ENCODE data around the gene FYB2. TPM values are rescaled to one million over a fixed set of nuclear protein-coding genes. Genes with fewer than 3 reads are reported as not detected.

The FYB2 gene
- total and polyA plus RNA-seq, 4 donors: 1.5 TPM; not detected in 3

DNA sequence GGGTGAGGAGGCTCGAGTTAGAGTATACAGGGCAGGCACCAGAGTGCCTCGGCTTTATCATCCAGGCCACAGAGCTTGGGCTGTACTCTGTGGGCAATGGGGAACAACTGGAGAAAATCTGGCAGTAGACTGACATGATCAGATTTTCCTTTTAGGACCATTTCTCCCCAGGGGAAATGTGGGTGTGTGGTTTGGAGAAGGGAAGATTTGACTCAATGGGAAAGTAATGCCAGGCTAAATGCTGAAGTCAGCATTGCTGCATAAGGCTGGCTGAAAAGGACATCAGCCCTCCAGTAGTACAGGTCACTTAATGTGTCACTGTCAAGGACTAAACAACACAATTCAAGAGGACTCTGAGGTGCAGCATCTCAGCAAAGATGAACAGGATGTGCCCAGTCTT, 5.0 kb downstream of the FYB2 start:
- Histone ChIP-seq H3K36me3 (ENCODE audit: control insufficient read depth in 1 of 2, insufficient read depth in 2 of 2, low read length in 1 of 2) (no peaks in the 10 kb centered on the region), H3K9me3 (ENCODE audit: control insufficient read depth, low read length) (peaks cover 5% of the 10 kb centered on the region), H3K27me3 (ENCODE audit: control insufficient read depth in 1 of 2, insufficient read depth in 2 of 2, low read length in 1 of 2) (no peaks in the 10 kb centered on the region), H3K4me3 (ENCODE audit: low read length in 2 of 2) (no peak overlapping the region), H3K27ac (ENCODE audit: low read depth in 1 of 2, low read length in 2 of 2) (no peak overlapping the region), H3K4me1 (ENCODE audit: control insufficient read depth in 1 of 2, insufficient read depth in 2 of 2, low read length in 2 of 2) (no peaks in the 10 kb centered on the region)
- DNase-seq: no peak
- WGBS, 2 donors: 79 to 82% methylated on average over 2 of the region's 2 CpGs
- ATAC-seq (ENCODE audit: low FRiP score): no peak
- intact Hi-C loops (cut with DNase I): no loop called here

DNA sequence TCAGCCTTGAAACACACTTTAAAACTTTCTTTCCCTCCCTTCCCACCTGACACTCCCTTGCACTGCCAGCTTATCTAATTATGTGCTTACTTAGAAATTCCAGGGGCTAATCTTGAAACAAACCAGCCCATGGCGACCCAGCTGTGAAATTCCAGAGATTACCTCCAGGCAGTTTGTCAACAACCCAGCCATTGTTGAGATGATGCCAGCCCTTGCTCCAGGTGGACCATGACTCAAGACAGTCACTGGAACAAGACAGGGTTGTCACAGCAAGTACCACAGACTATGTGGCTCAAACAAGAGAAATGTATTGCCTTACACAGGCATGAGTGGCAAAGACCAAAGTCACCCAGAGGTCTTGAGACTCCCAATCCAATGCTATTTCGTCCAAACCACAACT, 7.9 kb downstream of the FYB2 start:
- DNase-seq (no peak), ATAC-seq (ENCODE audit: low FRiP score) (no peak)
- peaks cover 5% of the 10 kb centered on the region for H3K9me3 ChIP-seq (ENCODE audit: control insufficient read depth, low read length)
- H3K27me3 ChIP-seq (ENCODE audit: control insufficient read depth in 1 of 2, insufficient read depth in 2 of 2, low read length in 1 of 2): no peaks in the 10 kb centered on the region
- H3K4me3 ChIP-seq (ENCODE audit: low read length in 2 of 2): no peak overlapping the region
- H3K4me1 ChIP-seq (ENCODE audit: control insufficient read depth in 1 of 2, insufficient read depth in 2 of 2, low read length in 2 of 2): no peaks in the 10 kb centered on the region
- 33 to 39% methylated on average over 2 of the region's 2 CpGs for WGBS, 2 donors
- intact Hi-C loops (cut with DNase I): no loop called here
- H3K27ac ChIP-seq (ENCODE audit: low read depth in 1 of 2, low read length in 2 of 2): no peak overlapping the region
- no peaks in the 10 kb centered on the region for H3K36me3 ChIP-seq (ENCODE audit: control insufficient read depth in 1 of 2, insufficient read depth in 2 of 2, low read length in 1 of 2)

DNA sequence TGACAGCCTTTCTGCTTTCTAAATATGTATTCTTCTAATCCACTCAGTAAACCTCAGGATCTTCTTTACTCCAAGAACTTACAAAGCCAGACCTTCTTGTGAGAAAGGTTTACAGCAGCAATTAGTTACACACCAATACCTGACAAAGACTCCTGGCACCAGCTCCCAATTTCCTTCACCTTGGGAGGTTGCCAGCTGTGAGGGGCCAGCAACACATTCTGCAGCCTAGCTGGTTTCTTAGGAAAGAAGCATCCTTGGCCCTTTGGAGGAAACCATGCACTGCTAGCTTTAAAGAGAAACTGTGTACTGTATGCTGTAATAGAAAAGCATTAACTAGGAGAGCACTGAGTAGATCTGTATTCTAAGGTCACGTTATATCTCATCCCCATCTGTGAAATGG, 10.8 kb downstream of the FYB2 start:
- H3K4me1 ChIP-seq (ENCODE audit: control insufficient read depth in 1 of 2, insufficient read depth in 2 of 2, low read length in 2 of 2): no peaks in the 10 kb centered on the region
- WGBS, 2 donors: 83 to 91% methylated on average over 1 of the region's 1 CpG
- H3K36me3 ChIP-seq (ENCODE audit: control insufficient read depth in 1 of 2, insufficient read depth in 2 of 2, low read length in 1 of 2): no peaks in the 10 kb centered on the region
- intact Hi-C loops (cut with DNase I): no loop called here
- no peak overlapping the region for H3K4me3 ChIP-seq (ENCODE audit: low read length in 2 of 2)
- H3K27me3 ChIP-seq (ENCODE audit: control insufficient read depth in 1 of 2, insufficient read depth in 2 of 2, low read length in 1 of 2): peaks cover 0 to 3% of the 10 kb centered on the region in 2 donors
- no peak for ATAC-seq (ENCODE audit: low FRiP score)
- no peak overlapping the region for H3K27ac ChIP-seq (ENCODE audit: low read depth in 1 of 2, low read length in 2 of 2)
- no peak for DNase-seq
- no peaks in the 10 kb centered on the region for H3K9me3 ChIP-seq (ENCODE audit: control insufficient read depth, low read length)

DNA sequence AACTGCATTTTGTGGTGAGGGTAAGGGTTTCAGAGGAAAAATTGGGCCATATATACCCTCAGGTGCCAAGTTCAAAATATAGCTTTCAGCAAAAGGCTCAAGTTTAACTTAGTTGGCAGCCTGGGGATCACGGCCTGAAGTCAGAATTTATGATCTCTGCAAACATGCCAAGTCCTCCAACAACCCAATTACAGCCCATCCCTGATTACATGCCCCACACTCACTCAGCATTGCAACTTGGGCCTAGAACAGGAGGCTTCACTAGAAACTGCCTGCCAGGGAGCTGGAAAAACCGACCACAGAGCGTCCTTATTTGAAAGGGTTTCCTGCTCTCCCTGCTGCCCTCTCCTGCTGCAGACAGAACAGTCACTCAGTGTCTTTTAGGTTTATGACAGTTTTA, 12.4 kb downstream of the FYB2 start:
- Histone ChIP-seq H3K9me3 (ENCODE audit: control insufficient read depth, low read length) (no peaks in the 10 kb centered on the region), H3K36me3 (ENCODE audit: control insufficient read depth in 1 of 2, insufficient read depth in 2 of 2, low read length in 1 of 2) (no peaks in the 10 kb centered on the region), H3K4me1 (ENCODE audit: control insufficient read depth in 1 of 2, insufficient read depth in 2 of 2, low read length in 2 of 2) (no peaks in the 10 kb centered on the region), H3K27me3 (ENCODE audit: control insufficient read depth in 1 of 2, insufficient read depth in 2 of 2, low read length in 1 of 2) (peaks cover 0 to 3% of the 10 kb centered on the region in 2 donors), H3K4me3 (ENCODE audit: low read length in 2 of 2) (no peak overlapping the region), H3K27ac (ENCODE audit: low read depth in 1 of 2, low read length in 2 of 2) (no peak overlapping the region)
- no peak for ATAC-seq (ENCODE audit: low FRiP score)
- 50 to 54% methylated on average over 3 of the region's 3 CpGs for WGBS, 2 donors
- intact Hi-C loops (cut with DNase I): no loop called here
- no peak for DNase-seq

DNA sequence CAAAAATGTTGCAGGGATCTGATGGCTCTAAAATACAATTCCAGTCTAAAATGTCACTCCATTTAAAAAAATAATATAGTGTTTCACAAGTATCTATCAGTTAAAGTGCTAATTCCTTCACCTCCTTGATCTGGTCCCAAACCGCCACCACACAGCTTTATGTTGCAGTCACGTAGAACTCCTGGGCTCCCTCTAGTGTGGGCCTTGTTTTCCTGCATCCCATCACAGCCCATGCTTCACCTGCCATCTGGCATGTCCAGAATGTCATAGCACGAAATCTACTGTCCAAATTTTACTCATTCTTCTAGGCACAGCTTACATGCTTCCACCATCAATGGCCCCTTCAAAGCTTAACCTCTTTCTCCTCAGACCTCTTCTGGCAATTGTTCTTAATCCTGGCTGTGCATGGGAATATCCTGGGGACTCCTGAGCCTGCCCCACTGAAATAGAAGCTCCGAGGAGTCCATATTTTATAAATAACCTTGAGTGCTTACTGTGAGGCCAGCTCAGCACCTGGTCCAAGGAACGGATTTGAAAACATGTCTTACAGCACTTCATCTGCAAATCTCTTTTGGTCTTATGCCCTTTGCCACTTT, 15.5 kb downstream of the FYB2 start:
- WGBS, 2 donors: 46 to 65% methylated on average over 5 of the region's 5 CpGs

DNA sequence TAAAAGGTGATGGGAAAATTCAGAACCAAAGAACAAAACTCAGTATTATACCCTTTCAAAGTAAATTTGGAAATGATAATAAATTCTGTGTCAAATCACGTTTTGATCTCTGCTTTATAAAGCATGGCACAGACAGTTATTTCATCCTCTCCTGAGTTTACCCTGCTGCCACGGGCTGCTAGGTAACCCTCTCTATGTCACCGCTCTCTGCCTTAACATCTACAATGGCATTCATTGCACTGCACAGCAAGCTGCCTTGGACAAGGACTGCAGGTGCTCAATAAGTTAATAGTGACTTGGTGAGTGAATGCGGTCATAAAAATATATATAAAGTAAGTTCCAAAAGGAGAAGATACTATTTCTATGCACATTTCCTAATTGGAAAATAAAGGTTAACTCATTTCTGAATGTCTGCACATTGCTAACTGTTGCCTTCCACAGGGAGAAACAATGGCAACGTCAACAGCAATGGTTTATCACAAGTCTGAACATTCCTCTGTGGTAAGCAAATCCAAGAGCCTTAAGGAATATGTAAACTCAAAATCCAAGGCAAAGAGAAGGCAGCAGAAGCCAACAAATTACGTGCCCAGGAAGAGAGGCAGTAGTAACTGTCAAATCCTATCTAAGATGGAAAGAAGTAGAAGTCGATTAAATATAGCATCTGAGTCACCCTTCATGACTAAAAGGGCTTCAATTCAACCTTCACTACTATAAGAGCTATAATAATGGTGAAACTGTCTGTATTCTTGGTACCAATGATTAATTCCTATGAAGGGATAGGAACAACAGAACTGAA, 19.4 kb downstream of the FYB2 start:
- no peaks in the 10 kb centered on the region for H3K36me3 ChIP-seq (ENCODE audit: control insufficient read depth in 1 of 2, insufficient read depth in 2 of 2, low read length in 1 of 2)
- no peaks in the 10 kb centered on the region for H3K9me3 ChIP-seq (ENCODE audit: control insufficient read depth, low read length)
- H3K27ac ChIP-seq (ENCODE audit: low read depth in 1 of 2, low read length in 2 of 2): no peak overlapping the region
- DNase-seq (no peak), ATAC-seq (ENCODE audit: low FRiP score) (no peak)
- intact Hi-C loops (cut with DNase I): no loop called here
- H3K4me3 ChIP-seq (ENCODE audit: low read length in 2 of 2): no peak overlapping the region
- 49 to 55% methylated on average over 7 of the region's 7 CpGs for WGBS, 2 donors
- H3K4me1 ChIP-seq (ENCODE audit: control insufficient read depth in 1 of 2, insufficient read depth in 2 of 2, low read length in 2 of 2): no peaks in the 10 kb centered on the region
- peaks cover 0 to under 1% of the 10 kb centered on the region in 2 donors for H3K27me3 ChIP-seq (ENCODE audit: control insufficient read depth in 1 of 2, insufficient read depth in 2 of 2, low read length in 1 of 2)

More for the DNA sequence above, 15.5 kb downstream of the FYB2 start:
- H3K27ac ChIP-seq (ENCODE audit: low read depth in 1 of 2, low read length in 2 of 2): no peak overlapping the region
- no peaks in the 10 kb centered on the region for H3K9me3 ChIP-seq (ENCODE audit: control insufficient read depth, low read length)
- peaks cover 0 to 3% of the 10 kb centered on the region in 2 donors for H3K27me3 ChIP-seq (ENCODE audit: control insufficient read depth in 1 of 2, insufficient read depth in 2 of 2, low read length in 1 of 2)
- no peak for DNase-seq
- intact Hi-C loops (cut with DNase I): no loop called here
- no peak for ATAC-seq (ENCODE audit: low FRiP score)
- H3K36me3 ChIP-seq (ENCODE audit: control insufficient read depth in 1 of 2, insufficient read depth in 2 of 2, low read length in 1 of 2): no peaks in the 10 kb centered on the region
- H3K4me1 ChIP-seq (ENCODE audit: control insufficient read depth in 1 of 2, insufficient read depth in 2 of 2, low read length in 2 of 2): no peaks in the 10 kb centered on the region
- H3K4me3 ChIP-seq (ENCODE audit: low read length in 2 of 2): no peak overlapping the region

DNA sequence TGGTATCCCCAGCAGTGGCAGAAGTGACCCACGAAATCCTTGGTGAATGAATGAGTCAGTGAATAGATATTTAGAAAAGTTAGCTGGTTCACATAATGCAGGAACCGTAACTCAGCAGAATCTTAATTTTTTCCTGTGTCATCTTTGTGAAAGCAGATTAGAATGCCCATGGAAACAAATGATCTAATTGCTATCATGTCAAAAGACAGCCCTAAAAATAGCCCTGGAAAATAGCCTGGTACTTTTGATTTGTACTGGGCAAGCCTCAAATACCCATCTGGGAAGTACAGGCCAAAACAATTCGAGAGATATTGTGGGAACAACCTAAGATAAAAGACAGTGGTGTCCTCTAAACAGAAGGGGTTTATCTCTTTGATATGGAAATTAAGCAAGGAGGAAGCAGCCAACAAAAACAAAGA, 21.1 kb downstream of the FYB2 start:
- Histone ChIP-seq H3K36me3 (ENCODE audit: control insufficient read depth in 1 of 2, insufficient read depth in 2 of 2, low read length in 1 of 2) (no peaks in the 10 kb centered on the region), H3K9me3 (ENCODE audit: control insufficient read depth, low read length) (no peaks in the 10 kb centered on the region), H3K4me1 (ENCODE audit: control insufficient read depth in 1 of 2, insufficient read depth in 2 of 2, low read length in 2 of 2) (no peaks in the 10 kb centered on the region), H3K4me3 (ENCODE audit: low read length in 2 of 2) (no peak overlapping the region), H3K27me3 (ENCODE audit: control insufficient read depth in 1 of 2, insufficient read depth in 2 of 2, low read length in 1 of 2) (no peaks in the 10 kb centered on the region), H3K27ac (ENCODE audit: low read depth in 1 of 2, low read length in 2 of 2) (no peak overlapping the region)
- intact Hi-C loops (cut with DNase I): no loop called here
- ATAC-seq (ENCODE audit: low FRiP score) (no peak), DNase-seq (no peak)
- WGBS, 2 donors: 12 to 18% methylated on average over 3 of the region's 3 CpGs

DNA sequence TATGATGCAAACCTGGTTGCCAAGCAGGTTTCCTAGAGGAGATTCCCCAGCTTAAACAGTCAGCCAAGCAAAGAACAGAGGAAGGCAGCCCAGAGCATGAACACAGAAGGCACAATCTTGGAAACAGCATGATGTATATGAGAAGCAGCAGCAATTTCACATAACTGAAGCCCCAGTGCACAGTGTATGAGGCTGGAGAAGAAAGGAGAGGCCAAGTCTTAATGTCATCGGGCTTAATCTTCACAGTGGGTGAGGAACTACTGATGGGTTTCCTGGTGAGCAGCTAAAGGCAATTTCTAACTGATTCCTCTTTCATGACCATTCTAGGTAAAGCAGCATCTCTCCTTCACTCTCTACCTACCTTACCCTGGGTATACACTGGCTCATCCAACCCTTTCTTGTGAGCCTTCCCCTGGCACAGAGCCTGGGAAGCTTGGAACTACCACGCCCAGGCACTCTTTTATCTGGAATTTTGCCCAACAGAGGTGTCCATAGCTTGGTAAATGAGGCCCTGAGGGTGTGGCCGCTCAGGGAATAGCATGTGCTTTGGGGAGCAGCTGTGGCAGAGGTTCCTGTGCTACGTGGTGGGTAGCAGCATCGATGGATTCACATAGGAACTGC, 22.0 kb downstream of the FYB2 start:
- Histone ChIP-seq H3K27me3 (ENCODE audit: control insufficient read depth in 1 of 2, insufficient read depth in 2 of 2, low read length in 1 of 2) (no peaks in the 10 kb centered on the region), H3K4me3 (ENCODE audit: low read length in 2 of 2) (no peak overlapping the region), H3K9me3 (ENCODE audit: control insufficient read depth, low read length) (no peaks in the 10 kb centered on the region), H3K4me1 (ENCODE audit: control insufficient read depth in 1 of 2, insufficient read depth in 2 of 2, low read length in 2 of 2) (no peaks in the 10 kb centered on the region), H3K27ac (ENCODE audit: low read depth in 1 of 2, low read length in 2 of 2) (no peak overlapping the region), H3K36me3 (ENCODE audit: control insufficient read depth in 1 of 2, insufficient read depth in 2 of 2, low read length in 1 of 2) (no peaks in the 10 kb centered on the region)
- intact Hi-C loops (cut with DNase I): no loop called here
- ATAC-seq (ENCODE audit: low FRiP score) (no peak), DNase-seq (no peak)
- 76 to 83% methylated on average over 5 of the region's 5 CpGs for WGBS, 2 donors

DNA sequence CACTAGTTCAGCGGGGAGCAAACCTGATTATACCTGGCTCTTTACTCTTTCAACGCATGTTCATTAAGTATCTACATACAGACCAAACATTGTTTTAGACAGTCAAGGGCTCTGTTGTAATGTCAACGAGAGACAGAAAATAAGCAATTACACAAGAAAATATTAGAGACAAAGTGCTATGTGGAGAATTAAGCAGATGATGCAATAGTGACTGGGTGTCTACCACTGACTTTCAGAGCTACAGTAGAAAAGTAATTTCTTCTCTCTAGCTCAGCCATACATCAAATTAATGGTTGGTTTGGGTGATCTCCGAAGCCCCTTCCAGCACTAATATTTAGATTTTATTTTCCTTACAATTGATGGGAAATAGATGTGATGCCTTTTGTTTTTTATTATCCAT, 23.3 kb downstream of the FYB2 start:
- Histone ChIP-seq H3K27me3 (ENCODE audit: control insufficient read depth in 1 of 2, insufficient read depth in 2 of 2, low read length in 1 of 2) (no peaks in the 10 kb centered on the region), H3K4me1 (ENCODE audit: control insufficient read depth in 1 of 2, insufficient read depth in 2 of 2, low read length in 2 of 2) (no peaks in the 10 kb centered on the region), H3K4me3 (ENCODE audit: low read length in 2 of 2) (no peak overlapping the region), H3K9me3 (ENCODE audit: control insufficient read depth, low read length) (no peaks in the 10 kb centered on the region), H3K27ac (ENCODE audit: low read depth in 1 of 2, low read length in 2 of 2) (no peak overlapping the region), H3K36me3 (ENCODE audit: control insufficient read depth in 1 of 2, insufficient read depth in 2 of 2, low read length in 1 of 2) (no peaks in the 10 kb centered on the region)
- 88 to 93% methylated on average over 4 of the region's 4 CpGs for WGBS, 2 donors
- no peak for DNase-seq
- ATAC-seq (ENCODE audit: low FRiP score): no peak
- intact Hi-C loops (cut with DNase I): no loop called here
